Astrocyte of the cerebellum (primary cell): Measurements from ENCODE around the gene PAF1.

Source experiments
- DNase-seq: peaks from one replicate; pipeline ENCODE4 v3.0.0-alpha.2; 2011; ENCODE audit warnings: low read depth
- H3K4me3 ChIP-seq: 2 replicates; pipeline ENCODE4 v1.5.1; 2011; ENCODE audit warnings: mild to moderate bottlenecking, low read depth, low read length, moderate library complexity
- in situ Hi-C: cut with HindIII; loops from 2 replicates; pipeline ENCODE4 v1.10.0; 2017; ENCODE audit warnings: low sequenced_read_pairs
- TF ChIP-seq, protein P1 (sequence below): IDR thresholded peaks from 2 replicates; pipeline ENCODE4 v1.5.1; 2012; ENCODE audit warnings: low read length, low read depth, moderate library complexity, mild to moderate bottlenecking; ENCODE audit errors: missing control alignments

The PAF1 gene

GRCh38 chr19:39389631-39390414, 1.1 kb downstream of the PAF1 start:
- in situ Hi-C loops, result no loop called here
- no peak for DNase-seq
- peak overlapping the region; percentile 98 for H3K4me3 ChIP-seq
- TF ChIP-seq, protein P1, sequence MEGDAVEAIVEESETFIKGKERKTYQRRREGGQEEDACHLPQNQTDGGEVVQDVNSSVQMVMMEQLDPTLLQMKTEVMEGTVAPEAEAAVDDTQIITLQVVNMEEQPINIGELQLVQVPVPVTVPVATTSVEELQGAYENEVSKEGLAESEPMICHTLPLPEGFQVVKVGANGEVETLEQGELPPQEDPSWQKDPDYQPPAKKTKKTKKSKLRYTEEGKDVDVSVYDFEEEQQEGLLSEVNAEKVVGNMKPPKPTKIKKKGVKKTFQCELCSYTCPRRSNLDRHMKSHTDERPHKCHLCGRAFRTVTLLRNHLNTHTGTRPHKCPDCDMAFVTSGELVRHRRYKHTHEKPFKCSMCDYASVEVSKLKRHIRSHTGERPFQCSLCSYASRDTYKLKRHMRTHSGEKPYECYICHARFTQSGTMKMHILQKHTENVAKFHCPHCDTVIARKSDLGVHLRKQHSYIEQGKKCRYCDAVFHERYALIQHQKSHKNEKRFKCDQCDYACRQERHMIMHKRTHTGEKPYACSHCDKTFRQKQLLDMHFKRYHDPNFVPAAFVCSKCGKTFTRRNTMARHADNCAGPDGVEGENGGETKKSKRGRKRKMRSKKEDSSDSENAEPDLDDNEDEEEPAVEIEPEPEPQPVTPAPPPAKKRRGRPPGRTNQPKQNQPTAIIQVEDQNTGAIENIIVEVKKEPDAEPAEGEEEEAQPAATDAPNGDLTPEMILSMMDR, result no peak

GRCh38 chr19:39388657-39389056, 2.2 kb downstream of the PAF1 start:
- in situ Hi-C loops, result no loop called here
- H3K4me3 ChIP-seq, result no peak overlapping the region
- DNase-seq, result no peak
- TF ChIP-seq, protein P1, result no peak

- TF ChIP-seq, protein P1, result no peak
- no peak for DNase-seq
- in situ Hi-C loops, result no loop called here
Measured at GRCh38 chr19:39386557-39386956, 4.3 kb downstream of the PAF1 start.

GRCh38 chr19:39385629-39386411, 5.1 kb downstream of the PAF1 start:
- H3K4me3 ChIP-seq, result no peak overlapping the region
- DNase-seq, result no peak
- TF ChIP-seq, protein P1, result no peak
- in situ Hi-C loops, result no loop called here

More at GRCh38 chr19:39386557-39386956, 4.3 kb downstream of the PAF1 start:
- H3K4me3 ChIP-seq, result no peak overlapping the region

DNA sequence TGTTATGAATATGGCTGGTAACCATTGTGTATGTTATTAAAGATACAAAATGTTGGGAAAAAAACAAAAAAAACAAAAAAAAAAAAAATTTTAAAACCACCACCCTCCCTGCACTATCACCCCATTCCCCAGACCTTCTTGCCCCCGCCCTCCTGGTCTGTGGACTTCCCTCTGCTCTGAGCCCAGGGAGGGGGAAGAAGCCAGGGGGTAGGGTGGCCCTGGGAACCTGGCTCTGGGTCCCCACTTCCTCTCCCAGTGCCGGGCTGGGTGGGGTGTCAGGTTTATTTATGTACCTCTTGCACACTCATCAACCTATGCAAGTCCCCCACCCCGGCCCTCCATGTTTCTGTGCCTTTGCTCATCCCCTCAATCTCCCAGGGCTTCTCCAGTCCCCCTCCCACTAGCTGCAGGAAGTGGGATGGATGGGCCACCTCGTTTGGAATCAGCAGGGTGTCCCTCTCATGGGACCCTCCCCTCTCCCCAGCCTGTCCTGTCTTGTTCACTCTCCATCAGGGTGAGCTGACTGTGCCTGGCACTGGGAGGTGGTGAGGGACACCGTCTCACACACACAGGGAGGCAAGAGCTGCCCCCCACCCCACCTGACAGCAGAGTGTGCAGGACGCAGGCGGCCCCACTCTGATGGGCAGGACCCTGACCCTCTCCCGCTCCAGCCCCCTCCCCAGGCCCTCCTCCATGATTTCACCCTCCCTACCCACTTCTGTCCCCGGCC, 5.9 kb downstream of the PAF1 start:
- TF ChIP-seq, protein P1, result no peak
- no peak for DNase-seq
- H3K4me3 ChIP-seq, result no peak overlapping the region
- in situ Hi-C loops, result no loop called here
